ENCODE measurements around the gene KMT2A.

KMT2A gene

DNA sequence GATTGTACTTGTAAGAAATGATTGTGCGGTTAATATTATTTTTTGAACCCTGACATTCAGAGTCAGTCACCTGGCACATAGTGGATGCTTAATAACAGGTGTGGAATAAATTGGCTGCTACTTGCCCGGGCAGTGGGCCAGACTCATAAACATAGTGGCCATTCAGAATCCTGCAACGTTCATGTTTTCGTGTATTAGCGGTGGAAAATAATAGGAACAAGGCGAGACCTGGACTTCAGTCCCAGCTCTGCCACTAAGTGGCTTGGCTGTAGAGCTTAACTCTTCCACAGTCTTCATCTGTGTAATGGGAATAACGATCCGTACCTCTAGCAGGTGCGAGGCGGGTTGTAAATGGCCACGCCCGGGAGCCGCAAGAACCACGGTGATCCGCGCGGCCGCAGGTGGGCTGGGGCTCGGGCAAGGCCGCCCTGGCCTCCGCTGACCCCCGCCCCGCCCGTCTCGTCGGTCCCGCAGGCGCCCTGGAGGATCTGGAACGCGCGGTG, 93.9 kb downstream of the KMT2A start:
- H3K27me3 ChIP-seq (replicated peaks; ENCODE audit: control insufficient read depth, insufficient read depth, low read length): no peaks in the 10 kb centered on the region
- H3K4me3 ChIP-seq (replicated peaks; ENCODE audit: low read depth, low read length): peak overlapping the region; percentile 71
- no peaks in the 10 kb centered on the region; the same call in 1 of the 2 replicates for H3K36me3 ChIP-seq (ENCODE audit: control insufficient read depth, insufficient read depth, low read length)
- TF ChIP-seq, protein P1, sequence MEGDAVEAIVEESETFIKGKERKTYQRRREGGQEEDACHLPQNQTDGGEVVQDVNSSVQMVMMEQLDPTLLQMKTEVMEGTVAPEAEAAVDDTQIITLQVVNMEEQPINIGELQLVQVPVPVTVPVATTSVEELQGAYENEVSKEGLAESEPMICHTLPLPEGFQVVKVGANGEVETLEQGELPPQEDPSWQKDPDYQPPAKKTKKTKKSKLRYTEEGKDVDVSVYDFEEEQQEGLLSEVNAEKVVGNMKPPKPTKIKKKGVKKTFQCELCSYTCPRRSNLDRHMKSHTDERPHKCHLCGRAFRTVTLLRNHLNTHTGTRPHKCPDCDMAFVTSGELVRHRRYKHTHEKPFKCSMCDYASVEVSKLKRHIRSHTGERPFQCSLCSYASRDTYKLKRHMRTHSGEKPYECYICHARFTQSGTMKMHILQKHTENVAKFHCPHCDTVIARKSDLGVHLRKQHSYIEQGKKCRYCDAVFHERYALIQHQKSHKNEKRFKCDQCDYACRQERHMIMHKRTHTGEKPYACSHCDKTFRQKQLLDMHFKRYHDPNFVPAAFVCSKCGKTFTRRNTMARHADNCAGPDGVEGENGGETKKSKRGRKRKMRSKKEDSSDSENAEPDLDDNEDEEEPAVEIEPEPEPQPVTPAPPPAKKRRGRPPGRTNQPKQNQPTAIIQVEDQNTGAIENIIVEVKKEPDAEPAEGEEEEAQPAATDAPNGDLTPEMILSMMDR (IDR thresholded peaks at IDR 0.05; ENCODE audit: insufficient read depth, low read length, poor library complexity, severe bottlenecking): no peak
- DNase-seq (ENCODE audit: extremely low read depth, insufficient read length): no peak

DNA sequence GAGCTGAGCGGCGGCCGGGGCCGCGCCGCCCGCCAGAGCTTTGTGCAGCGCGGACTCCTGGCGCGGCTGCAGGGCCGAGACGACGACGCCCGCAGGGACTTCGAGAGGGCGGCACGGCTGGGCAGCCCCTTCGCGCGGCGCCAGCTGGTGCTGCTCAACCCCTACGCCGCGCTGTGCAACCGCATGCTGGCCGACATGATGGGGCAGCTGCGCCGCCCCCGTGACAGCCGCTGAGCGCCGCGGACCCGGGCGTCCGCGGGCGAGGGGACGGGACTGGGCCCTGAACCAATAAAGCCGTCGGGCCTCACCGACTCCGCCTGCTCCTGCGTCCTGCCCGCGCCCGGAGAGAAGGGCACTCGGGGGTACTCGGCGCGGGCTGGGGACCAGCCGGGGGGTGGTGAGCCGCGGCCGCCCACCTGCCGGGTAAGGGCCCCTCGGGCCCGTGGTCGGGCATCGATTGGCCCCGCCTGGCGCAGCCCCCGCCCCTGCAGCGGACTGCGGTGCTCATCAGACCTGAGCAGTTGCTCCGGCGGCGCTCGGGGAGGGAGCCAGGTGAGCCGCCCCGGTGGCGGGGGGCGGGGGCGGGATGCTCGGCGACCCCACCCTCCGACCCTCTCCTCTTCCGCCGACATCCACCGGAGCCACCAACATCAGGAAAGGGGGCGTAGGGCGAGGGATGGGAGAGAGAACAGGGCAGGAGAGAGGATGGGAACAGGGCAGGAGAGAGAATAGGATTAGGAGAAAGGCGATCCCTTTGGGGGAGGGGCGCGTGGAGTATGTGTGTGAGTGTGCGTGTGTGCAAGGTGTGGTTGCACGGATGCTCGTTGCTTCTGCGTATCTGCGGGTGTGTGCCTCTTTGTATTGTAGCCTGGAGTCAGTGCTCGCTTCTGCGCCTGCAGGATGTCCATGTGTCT, 94.6 kb downstream of the KMT2A start, which contains the start of gene TMEM25:
Gene TMEM25 (plus strand): TSS at position 510 of the 914 bp plus-strand sequence. CDS start 610 bp downstream, outside the sequence.
- Histone ChIP-seq H3K4me3 (replicated peaks; ENCODE audit: low read depth, low read length) (peak within 1 kb of the TSS; percentile 71), H3K36me3 (ENCODE audit: control insufficient read depth, insufficient read depth, low read length) (no peaks in the 10 kb centered on the region), H3K27me3 (replicated peaks; ENCODE audit: control insufficient read depth, insufficient read depth, low read length) (no peaks in the 10 kb centered on the region)
- DNase-seq (ENCODE audit: extremely low read depth, insufficient read length): peak; percentile 78
- TF ChIP-seq, protein P1 (IDR thresholded peaks at IDR 0.05; ENCODE audit: insufficient read depth, low read length, poor library complexity, severe bottlenecking): no peak

GRCh38 chr11:118531597-118532084, 95.3 kb downstream of the KMT2A start:
- no peaks in the 10 kb centered on the region for H3K27me3 ChIP-seq (replicated peaks; ENCODE audit: control insufficient read depth, insufficient read depth, low read length)
- H3K36me3 ChIP-seq (ENCODE audit: control insufficient read depth, insufficient read depth, low read length): no peaks in the 10 kb centered on the region
- H3K4me3 ChIP-seq (replicated peaks; ENCODE audit: low read depth, low read length): peak overlapping the region; percentile 71
- DNase-seq (ENCODE audit: extremely low read depth, insufficient read length): no peak
- TF ChIP-seq, protein P1 (IDR thresholded peaks at IDR 0.05; ENCODE audit: insufficient read depth, low read length, poor library complexity, severe bottlenecking): no peak

GRCh38 chr11:118532091-118532490, 95.8 kb downstream of the KMT2A start:
- TF ChIP-seq, protein P1 (IDR thresholded peaks at IDR 0.05; ENCODE audit: insufficient read depth, low read length, poor library complexity, severe bottlenecking): no peak
- no peak overlapping the region for H3K4me3 ChIP-seq (replicated peaks; ENCODE audit: low read depth, low read length)
- no peak for DNase-seq (ENCODE audit: extremely low read depth, insufficient read length)

GRCh38 chr11:118532852-118533768, 96.8 kb downstream of the KMT2A start:
- Histone ChIP-seq H3K4me3 (replicated peaks; ENCODE audit: low read depth, low read length) (no peak overlapping the region), H3K36me3 (ENCODE audit: control insufficient read depth, insufficient read depth, low read length) (no peaks in the 10 kb centered on the region), H3K27me3 (replicated peaks; ENCODE audit: control insufficient read depth, insufficient read depth, low read length) (no peaks in the 10 kb centered on the region)
- TF ChIP-seq, protein P1 (IDR thresholded peaks at IDR 0.05; ENCODE audit: insufficient read depth, low read length, poor library complexity, severe bottlenecking): no peak
- DNase-seq (ENCODE audit: extremely low read depth, insufficient read length): no peak

More at GRCh38 chr11:118532091-118532490, 95.8 kb downstream of the KMT2A start:
- H3K36me3 ChIP-seq (ENCODE audit: control insufficient read depth, insufficient read depth, low read length): no peaks in the 10 kb centered on the region
- H3K27me3 ChIP-seq (replicated peaks; ENCODE audit: control insufficient read depth, insufficient read depth, low read length): no peaks in the 10 kb centered on the region

Data from GM06990 (cell line).